ENCODE results near the gene DENND2A.

Gene DENND2A

GRCh38 chr7:140596519-140597427 lies 43.8 kb downstream of the DENND2A start:
- H3K79me2 ChIP-seq: peaks cover 2% of the 10 kb centered on the region
- H3K9ac ChIP-seq: no peak overlapping the region
- H3K4me1 ChIP-seq: no peaks in the 10 kb centered on the region
- no peaks in the 10 kb centered on the region for H3K9me3 ChIP-seq (ENCODE audit: control insufficient read depth, low read length)
- no peaks in the 10 kb centered on the region for H3K27me3 ChIP-seq (ENCODE audit: control insufficient read depth, insufficient read depth, low read length)
- TF ChIP-seq CTCF (IDR thresholded peaks at IDR 0.05): no peak
- H3K36me3 ChIP-seq (ENCODE audit: control insufficient read depth, insufficient read depth, low read length): no peaks in the 10 kb centered on the region
- no peak overlapping the region for H2AFZ ChIP-seq
- no peak overlapping the region for H3K4me3 ChIP-seq (ENCODE audit: low read depth, low read length)
- no peak overlapping the region for H3K4me2 ChIP-seq (ENCODE audit: low read length)
- no peak overlapping the region for H3K27ac ChIP-seq

GRCh38 chr7:140595468-140596092 lies 45.0 kb downstream of the DENND2A start:
- Histone ChIP-seq H3K4me2 (ENCODE audit: low read length) (no peak overlapping the region), H3K27me3 (ENCODE audit: control insufficient read depth, insufficient read depth, low read length) (no peaks in the 10 kb centered on the region), H3K9me3 (ENCODE audit: control insufficient read depth, low read length) (no peaks in the 10 kb centered on the region), H3K79me2 (peaks cover 2% of the 10 kb centered on the region), H2AFZ (no peak overlapping the region), H3K36me3 (ENCODE audit: control insufficient read depth, insufficient read depth, low read length) (no peaks in the 10 kb centered on the region), H3K4me1 (no peaks in the 10 kb centered on the region), H3K27ac (no peak overlapping the region), H3K9ac (no peak overlapping the region), H3K4me3 (ENCODE audit: low read depth, low read length) (no peak overlapping the region)
- TF ChIP-seq CTCF (IDR thresholded peaks at IDR 0.05): no peak

GRCh38 chr7:140594131-140594691 lies 46.4 kb downstream of the DENND2A start:
- no peak for TF ChIP-seq CTCF (IDR thresholded peaks at IDR 0.05)
- no peaks in the 10 kb centered on the region for H3K36me3 ChIP-seq (ENCODE audit: control insufficient read depth, insufficient read depth, low read length)
- H3K4me2 ChIP-seq (ENCODE audit: low read length): no peak overlapping the region
- H3K27ac ChIP-seq: no peak overlapping the region
- H3K27me3 ChIP-seq (ENCODE audit: control insufficient read depth, insufficient read depth, low read length): no peaks in the 10 kb centered on the region
- H3K9me3 ChIP-seq (ENCODE audit: control insufficient read depth, low read length): no peaks in the 10 kb centered on the region
- H3K4me1 ChIP-seq: no peaks in the 10 kb centered on the region
- no peak overlapping the region for H2AFZ ChIP-seq
- H3K4me3 ChIP-seq (ENCODE audit: low read depth, low read length): no peak overlapping the region
- no peak overlapping the region for H3K9ac ChIP-seq
- peaks cover 2% of the 10 kb centered on the region for H3K79me2 ChIP-seq

- H3K36me3 ChIP-seq (ENCODE audit: control insufficient read depth, insufficient read depth, low read length): no peaks in the 10 kb centered on the region
- H3K79me2 ChIP-seq: peaks cover 2% of the 10 kb centered on the region
- no peak overlapping the region for H3K4me3 ChIP-seq (ENCODE audit: low read depth, low read length)
- no peak overlapping the region for H3K27ac ChIP-seq
- no peaks in the 10 kb centered on the region for H3K27me3 ChIP-seq (ENCODE audit: control insufficient read depth, insufficient read depth, low read length)
- H3K4me2 ChIP-seq (ENCODE audit: low read length): no peak overlapping the region
- H3K9me3 ChIP-seq (ENCODE audit: control insufficient read depth, low read length): no peaks in the 10 kb centered on the region
- no peak for TF ChIP-seq CTCF (IDR thresholded peaks at IDR 0.05)
- H3K9ac ChIP-seq: no peak overlapping the region
- no peaks in the 10 kb centered on the region for H3K4me1 ChIP-seq
- no peak overlapping the region for H2AFZ ChIP-seq
Measured at GRCh38 chr7:140593672-140593982, 47.0 kb downstream of the DENND2A start.

All from parathyroid adenoma (tissue), 2 donors.